GM12864 (cell line): ENCODE data around the gene XPR1.
"Not testable (repeated sequence)": the region's sequence is repeated elsewhere in the genome, so short reads cannot be mapped to it uniquely, and the experiment has no call there.

Experiments
- DNase-seq: peaks from one replicate; pipeline ENCODE4 v3.0.0-alpha.2; 2011; ENCODE audit warnings: low read depth
- H3K4me3 ChIP-seq: 2 replicates; pipeline ENCODE4 v1.5.1; 2011; ENCODE audit warnings: mild to moderate bottlenecking, low read depth, low read length, control low read depth
- TF ChIP-seq, protein P1 (sequence below): IDR thresholded peaks from 2 replicates; pipeline ENCODE4 v1.5.1; 2011; ENCODE audit warnings: low read depth, mild to moderate bottlenecking, moderate library complexity, low read length, control low read depth, inconsistent platforms; ENCODE audit errors: missing control alignments

The XPR1 gene

DNA sequence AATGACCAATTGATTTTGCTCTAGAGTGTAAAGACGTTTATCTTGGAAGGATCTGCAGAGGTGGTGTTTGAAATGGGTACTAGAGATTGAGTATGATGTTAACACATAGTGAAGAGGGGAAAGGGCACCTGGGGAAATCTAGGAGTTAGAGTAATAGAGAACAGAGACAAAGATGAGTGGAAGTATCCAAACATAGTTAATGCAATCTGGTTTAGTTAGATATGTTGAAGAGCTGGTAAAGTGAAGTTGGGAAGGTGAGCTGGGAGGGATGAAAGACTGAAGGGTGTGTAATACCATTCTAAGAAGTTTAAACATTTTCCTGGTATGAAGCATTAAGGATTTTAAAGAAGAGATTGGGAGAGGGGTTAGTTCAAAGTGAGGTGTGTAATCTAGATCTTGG, 11.0 kb downstream of the XPR1 start:
- DNase-seq, result no peak
- H3K4me3 ChIP-seq, result no peak overlapping the region
- TF ChIP-seq, protein P1, sequence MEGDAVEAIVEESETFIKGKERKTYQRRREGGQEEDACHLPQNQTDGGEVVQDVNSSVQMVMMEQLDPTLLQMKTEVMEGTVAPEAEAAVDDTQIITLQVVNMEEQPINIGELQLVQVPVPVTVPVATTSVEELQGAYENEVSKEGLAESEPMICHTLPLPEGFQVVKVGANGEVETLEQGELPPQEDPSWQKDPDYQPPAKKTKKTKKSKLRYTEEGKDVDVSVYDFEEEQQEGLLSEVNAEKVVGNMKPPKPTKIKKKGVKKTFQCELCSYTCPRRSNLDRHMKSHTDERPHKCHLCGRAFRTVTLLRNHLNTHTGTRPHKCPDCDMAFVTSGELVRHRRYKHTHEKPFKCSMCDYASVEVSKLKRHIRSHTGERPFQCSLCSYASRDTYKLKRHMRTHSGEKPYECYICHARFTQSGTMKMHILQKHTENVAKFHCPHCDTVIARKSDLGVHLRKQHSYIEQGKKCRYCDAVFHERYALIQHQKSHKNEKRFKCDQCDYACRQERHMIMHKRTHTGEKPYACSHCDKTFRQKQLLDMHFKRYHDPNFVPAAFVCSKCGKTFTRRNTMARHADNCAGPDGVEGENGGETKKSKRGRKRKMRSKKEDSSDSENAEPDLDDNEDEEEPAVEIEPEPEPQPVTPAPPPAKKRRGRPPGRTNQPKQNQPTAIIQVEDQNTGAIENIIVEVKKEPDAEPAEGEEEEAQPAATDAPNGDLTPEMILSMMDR, result no peak

DNA sequence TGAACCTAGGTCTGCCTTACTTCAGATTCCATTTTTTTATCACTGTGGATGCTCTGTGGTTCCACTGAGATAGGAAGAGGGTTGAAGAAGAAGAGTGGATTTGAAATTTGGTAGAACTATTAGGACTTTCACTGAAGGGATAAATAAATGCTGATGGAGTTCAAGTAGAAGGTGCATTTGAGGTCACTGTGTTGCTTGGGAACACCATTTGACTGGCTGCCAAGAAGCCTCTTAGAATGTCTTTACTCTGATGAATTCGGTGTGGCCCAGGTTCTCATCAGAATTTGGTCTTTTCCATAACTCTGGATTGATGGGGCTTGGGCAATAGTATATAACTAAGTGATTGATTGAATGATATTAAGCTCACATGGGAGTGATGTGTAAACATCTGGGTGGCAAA, 11.9 kb downstream of the XPR1 start:
- DNase-seq, result no peak
- no peak overlapping the region for H3K4me3 ChIP-seq
- TF ChIP-seq, protein P1, result no peak

DNA sequence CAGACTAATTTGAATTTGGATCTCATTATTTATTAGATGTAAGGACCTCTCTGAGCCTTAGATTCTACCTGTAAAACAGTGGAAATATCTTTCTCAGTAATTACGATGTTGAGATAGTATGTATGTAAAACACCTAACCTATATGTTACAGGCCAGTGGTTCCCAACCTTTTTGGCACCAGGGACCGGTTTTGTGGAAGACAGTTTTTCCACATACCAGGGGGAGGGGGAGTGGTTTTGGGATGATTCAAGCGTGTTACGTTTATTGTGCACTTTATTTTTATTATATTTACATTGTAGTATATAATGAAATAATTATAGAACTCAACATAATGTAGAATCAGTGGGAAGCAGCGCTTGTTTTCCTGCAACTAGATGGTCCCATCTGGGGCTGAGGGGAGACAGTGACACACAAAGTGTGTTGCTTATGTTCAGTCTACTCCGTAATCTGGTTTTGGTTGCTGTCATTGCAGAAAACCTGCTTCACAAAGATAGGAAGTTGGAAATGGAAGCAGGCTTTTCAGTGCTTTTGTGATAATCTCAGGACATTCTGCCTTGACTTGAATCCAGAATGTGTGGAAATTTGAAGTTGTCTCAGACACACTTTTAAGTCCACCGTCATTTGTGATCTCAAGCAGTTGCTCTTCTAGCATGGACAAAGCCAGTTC, 12.8 kb downstream of the XPR1 start:
- H3K4me3 ChIP-seq, result no peak overlapping the region
- DNase-seq, result no peak
- TF ChIP-seq, protein P1, result no peak

DNA sequence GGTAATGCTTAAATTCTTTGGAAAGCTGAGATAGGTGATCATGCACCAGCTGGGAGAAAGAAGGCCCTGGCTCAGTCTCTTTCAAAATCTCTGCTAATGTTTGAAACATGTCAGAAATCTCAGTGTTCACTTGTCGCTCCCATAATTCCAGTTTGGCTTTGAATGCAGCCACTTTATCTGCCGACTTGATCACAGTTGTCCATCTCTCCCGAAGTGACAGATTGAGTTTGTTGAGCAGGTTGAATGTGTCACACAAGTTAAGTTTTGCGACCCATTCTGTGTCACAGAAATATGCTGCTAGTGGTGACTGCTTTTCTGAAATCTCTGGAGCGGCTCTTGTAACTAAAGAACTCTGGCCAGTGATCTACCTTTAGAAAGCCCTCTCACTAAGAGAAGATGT, 13.4 kb downstream of the XPR1 start:
- not testable (repeated sequence) for H3K4me3 ChIP-seq, DNase-seq

DNA sequence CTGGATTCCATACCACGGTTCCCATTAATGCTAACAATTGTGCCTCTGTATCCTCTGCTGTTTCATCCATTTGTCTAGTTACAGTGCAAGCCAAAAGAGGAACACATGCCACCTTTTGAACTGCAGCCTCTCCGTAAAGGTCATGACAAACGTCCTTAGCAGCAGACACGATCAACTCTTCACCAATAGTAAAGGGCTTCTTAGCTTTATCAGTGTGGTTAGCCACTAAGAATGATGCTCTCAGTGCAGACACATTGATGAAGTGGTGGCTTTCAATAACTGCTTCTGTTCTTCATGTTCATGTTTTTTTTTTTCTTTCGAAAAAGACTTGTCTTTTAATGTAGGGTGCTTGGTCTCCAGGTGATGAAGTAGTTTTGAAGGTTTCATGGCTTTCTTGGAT, 14.3 kb downstream of the XPR1 start:
- TF ChIP-seq, protein P1, result no peak
- H3K4me3 ChIP-seq, result no peak overlapping the region
- DNase-seq, result no peak

DNA sequence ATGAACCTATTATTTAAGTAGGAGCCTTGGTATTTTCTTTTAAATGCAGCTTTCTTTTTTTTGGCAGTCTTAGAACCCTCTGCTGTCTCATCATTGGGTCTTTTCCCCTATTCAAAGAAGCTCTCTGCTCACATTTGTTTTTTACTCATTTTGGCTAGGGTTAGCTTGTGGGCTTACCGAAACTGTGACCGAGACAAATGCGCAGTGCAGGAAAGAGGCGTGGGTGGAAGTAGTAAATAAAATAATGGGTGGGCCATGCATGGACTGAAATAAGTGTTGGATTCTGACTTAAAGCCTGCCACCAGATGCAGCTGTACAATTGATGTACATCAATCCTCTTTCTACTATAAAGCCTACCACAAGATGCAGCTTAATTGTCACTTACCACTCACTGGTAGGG, 14.7 kb downstream of the XPR1 start:
- no peak for DNase-seq
- TF ChIP-seq, protein P1, result no peak
- H3K4me3 ChIP-seq, result no peak overlapping the region

DNA sequence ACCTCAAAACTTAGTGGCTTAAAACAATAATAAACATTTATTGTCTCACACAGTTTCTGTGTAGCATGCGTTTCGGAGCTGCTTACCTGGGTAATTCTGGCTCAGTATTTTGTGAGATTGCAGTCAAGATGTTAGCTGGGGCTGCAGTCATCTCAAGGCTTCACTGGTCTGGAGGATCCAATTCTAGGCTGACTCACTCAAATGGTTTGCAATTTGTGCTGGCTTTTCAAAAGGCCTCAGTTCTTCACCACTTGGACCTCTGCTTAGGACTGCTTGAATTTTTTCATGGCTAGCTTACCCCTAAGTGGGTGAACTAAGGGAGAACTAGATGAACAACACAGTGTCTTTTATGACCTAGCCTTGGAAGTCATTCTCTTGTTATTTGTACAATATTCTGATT, 21.0 kb downstream of the XPR1 start:
- no peak overlapping the region for H3K4me3 ChIP-seq
- no peak for DNase-seq
- TF ChIP-seq, protein P1, result no peak
